NCI-H526 treated with DMSO at 0.1 percent for 48 hours (cell line): ENCODE data around the gene ERMN.

ENCODE experiments used
- DNase-seq: peaks from one replicate; lab custom pipeline; 2025; lab: John Stamatoyannopoulos, UW

The ERMN gene

DNA sequence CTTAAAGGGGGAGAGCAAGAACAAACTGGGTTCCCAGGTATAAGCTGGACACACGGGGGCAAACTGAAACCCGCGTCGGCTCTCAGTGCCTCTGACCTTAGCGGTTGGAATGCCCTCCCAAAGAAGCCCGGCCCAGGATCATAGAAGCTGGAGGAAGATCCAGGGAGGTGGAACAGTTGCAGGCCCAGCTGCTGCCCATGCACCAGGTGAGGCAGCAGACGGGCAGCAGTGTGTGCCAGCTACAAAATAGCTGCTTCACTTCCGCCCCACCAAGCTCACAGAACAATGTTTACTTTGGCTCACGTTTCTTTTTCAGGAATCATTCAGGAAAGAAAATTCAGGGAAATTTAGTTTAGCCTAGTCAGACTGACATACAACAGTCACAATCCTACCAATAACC lies 3.9 kb upstream of the ERMN start:
- peak; percentile 69 for DNase-seq

DNA sequence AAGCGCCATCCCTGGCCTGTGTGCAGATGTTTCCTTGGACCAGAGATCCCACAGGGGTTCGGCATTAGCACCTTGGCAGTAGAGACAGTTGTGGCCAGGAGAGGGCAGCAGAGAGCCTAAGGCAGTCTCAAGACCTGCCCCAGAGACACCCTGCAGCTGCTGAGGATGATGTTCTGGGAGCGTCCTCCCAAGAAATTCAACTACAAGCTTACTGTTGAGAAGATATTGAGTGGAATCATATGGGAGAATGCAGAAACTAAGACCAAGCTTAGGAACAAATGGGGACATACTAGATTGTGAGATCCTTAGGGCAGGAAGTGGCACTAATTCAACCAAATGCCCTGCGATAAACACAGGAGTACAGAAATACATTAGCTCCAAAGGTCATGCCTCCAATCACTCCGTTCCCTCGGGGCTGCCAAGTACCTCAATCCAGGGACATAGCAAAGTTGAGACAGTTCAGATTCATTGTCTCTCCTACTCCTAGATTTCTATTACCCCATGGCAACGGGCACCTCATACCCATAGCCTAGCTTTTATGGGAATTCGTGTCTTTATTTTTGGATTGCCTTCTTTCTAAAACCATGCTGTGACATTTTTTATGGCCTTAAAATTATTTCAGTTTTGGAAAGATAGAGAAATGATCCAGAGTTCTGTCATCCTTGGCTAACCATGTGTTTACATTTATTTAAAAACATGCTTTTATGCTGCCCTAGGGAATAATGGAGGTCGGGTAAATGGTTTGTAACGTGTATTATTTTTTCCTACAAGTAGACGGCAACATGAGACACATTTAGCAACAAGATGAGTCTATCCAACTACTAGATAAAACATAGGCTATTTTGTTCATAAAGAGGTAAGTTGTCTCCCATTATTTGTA lies 2.2 kb upstream of the ERMN start:
- peak; percentile 49 for DNase-seq

DNA sequence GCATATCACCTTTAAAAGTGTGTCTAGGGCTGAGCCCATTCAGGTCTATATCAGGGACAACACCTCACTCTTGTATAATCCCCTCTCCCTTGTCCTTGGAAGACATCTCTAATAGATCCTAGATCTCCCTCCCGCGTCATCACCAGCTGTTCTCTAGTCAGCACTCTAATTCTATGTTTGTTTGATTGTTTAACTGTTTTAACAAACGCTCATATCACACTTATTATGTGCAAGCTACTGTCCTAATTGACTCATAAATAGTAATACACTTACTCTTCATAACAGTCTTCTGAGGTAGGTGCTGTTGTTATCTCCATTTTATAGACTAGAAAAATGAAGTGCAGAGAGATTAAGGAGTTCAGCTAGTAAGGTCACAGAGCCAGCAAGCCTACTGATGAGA lies 1.6 kb upstream of the ERMN start:
- no peak for DNase-seq

DNA sequence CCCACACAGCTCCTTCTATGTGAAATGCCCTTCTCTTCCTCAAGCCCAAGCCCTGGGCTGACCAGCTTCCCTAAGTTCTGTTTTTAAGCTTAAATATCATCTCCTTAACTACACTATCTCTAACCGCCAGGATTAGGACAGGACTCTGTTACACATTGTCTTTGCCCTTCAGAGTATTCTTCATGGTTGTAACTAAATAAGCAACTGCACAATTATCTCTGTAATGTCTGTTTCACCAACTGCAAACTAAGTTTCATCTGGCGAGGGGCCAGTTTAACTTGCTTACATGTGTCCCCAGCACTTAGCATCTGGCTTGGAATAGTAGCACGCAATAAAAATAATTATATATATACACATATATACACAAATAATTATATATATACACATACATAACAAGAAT lies 1.1 kb upstream of the ERMN start:
- no peak for DNase-seq

GRCh38 chr2:157324331-157324843 lies 1.2 kb downstream of the ERMN start:
- DNase-seq: no peak

- DNase-seq: no peak
Measured at GRCh38 chr2:157322432-157322831, 3.2 kb downstream of the ERMN start.

DNA sequence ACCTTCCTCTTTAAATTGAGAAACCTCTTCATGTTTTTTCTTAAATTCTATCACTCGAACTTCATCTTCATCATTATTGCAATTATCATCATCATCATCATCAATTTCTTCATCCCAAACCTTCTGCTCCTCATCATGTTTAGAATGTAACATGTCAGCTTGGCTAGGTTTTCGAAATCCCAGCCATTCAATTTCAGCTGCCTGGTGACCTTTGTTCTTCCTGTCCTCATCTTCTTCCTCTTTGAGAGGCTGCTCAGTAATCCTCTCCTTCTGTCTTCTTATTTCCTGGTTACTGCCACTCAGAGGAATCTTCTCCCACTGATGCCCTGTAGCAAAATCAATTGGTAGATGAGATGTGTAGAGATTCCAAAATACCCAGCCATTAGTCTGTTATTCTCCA lies 4.2 kb downstream of the ERMN start:
- DNase-seq: no peak

DNA sequence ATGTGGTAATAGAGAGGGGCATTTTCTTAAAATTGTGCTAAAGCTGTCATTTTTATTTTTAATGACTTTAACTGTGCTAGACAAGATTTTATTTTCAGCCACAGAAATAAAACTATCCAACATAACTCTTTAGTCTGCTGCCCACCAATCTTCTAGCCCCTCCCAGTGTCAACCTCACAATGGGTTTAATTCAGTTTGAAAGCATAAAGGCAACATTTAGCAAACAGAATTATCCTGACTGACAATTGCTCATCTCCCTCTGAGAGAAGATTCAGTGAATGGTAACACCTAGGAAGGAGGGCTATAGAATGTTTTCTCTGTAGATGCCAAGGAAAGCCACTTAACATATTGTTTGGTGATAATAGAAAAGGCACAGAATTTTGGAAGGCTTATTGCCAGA lies 5.2 kb downstream of the ERMN start:
- DNase-seq: no peak

DNA sequence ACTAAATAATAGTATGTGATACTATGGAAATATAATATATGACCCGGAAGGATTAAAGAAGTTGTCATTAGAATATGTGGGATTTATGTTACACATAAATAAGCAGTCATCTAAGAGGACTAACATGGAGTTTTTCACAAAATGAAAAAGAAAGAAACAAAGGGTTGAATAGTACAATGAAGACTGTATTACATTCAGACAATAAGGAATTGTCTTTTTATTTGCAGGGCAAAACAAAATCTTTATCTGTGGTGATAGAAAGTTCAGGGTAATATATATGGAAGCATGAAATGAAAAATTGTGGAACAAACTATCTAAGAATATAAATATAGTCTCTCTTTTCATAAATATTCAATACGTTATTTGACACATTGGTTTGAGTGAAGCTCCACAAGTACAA lies 5.8 kb downstream of the ERMN start:
- no peak for DNase-seq

- no peak for DNase-seq
Measured at GRCh38 chr2:157318884-157319283, 6.7 kb downstream of the ERMN start.

DNA sequence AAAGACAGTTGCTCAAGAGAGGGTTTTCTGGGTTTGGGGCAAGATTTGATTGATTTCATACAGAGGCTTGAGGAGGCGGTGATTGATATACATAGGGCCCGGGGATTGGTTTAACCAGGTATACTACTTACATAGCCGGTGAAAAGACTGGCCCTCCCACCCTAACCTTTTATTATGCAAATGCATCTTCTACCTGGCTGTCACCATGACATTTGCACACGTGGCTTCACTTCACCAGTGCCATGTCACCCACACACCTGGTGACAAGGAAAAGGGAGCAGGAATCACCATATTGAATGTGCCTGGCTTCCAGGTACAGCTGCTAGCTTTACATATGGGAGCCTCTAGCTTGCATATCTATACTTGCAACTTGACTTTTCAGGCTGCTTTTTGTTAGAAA lies 9.7 kb downstream of the ERMN start:
- DNase-seq: no peak

- no peak for DNase-seq
Measured at GRCh38 chr2:157312866-157313486, 12.6 kb downstream of the ERMN start.

- no peak for DNase-seq
Measured at GRCh38 chr2:157311706-157312105, 13.9 kb downstream of the ERMN start.

DNA sequence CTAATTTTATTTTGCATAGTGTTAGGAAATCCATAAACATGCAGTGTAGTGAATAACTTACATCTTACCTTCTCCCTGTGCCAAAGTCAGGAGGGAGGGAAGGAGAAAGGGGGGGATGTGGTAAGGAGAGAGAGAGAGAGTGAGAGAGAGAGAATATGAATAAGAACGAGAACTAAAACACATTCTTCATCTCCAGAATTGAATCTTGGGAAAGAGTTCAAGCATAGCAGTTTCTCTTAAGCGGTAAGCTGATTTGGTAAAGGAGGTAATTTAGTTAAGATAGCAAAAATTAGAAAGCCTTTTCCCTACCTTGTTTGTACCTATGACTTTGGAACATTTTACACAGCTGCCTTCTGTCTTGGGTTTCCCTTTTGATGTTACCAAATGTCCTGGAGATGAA lies 15.7 kb downstream of the ERMN start:
- DNase-seq: no peak

DNA sequence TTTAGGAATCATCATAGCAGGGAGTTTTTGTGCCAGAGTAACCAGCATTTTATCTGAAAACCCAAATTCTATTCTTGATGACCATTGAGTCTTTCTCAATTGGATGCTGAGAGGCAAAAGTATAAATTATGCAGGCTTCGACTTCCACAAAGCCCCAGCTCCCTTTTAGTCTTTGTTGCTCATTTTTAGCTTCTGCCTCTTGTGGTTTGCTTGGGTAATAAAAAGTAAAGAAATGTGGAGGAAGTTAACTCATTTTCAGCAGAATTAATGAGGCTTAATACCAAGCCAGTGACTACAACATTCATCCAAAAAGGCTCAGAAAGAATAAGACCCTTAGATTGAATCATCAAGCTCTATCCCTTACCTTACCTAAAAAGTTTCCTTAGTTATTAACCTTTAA lies 18.6 kb downstream of the ERMN start:
- DNase-seq: no peak

DNA sequence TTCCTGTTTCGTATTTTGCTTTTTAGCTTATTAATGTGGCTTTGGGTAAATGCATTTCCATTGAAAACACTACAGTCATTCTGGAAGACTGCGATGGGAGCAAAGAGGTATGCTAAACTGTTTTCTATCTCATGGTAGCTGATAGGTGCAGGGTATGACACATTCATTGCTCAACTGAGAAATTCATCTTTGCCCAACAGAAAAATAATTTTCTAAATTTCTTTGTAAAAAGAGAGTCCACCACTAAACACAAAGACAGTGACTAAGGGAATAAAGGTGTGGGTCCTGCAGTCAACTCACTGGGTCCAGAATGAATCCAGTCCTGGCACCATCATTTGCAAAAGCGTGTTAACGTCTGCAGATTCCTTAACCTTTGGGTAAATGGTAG lies 19.9 kb downstream of the ERMN start:
- DNase-seq: no peak

DNA sequence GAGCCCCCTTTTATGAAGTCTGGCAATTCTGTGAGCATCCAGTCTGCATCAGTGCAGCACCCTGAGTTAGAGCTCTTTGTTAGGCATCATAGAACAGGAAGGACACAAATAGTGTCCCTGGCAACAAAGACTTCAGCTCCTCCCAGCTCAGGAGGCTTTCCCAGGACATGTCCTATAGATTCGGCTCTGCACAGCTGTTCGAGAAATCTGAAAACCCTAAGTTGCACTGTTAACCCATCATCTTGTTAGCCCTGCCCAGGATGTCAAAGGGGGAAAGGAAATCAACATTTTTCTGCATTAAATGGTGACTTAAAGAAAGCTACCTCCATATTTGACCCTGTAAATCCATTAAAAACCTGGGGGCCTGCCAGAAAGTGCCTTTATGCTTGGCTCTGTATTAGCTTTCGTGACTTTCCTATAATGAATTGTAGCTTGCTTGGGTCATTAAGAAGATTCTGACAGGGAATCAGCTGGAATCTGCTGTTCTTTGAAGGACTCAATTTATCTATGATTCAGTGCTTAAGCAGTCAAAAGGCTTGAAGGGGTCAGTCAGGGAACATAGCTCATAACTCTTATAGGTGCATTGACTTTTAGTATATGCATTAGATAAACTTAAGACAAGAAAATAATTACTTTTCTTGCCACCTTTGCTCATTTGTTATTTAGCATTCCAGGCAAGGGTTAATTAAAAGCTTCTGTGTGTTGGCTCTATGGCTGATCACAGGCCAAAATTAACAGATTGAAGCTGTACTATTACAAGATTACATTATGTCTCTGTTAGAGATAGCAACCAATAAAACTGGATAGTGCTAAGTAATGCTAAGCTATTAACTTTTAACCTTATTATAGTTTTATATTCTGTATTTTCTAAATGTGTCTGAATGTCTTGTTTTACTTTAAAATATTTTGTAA lies 20.6 kb downstream of the ERMN start:
- no peak for DNase-seq

DNA sequence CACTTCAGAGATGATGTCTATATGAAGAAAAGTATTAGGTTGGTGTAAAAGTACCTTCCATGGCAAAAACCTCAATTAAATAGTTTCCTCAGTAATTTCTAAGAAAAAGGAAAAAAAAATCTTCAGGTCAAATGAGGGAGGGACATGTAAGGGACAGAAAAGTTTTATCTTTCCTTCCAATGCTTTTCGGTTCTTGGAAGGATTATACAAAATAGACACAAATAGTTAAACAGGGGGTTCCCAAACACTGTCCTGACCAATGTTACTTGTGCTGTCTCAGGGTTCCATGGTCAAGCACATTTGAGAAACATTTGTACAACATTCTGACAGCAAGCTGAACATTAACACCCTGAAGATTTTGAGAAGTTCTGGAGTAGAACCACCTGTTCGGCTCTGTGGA lies 22.0 kb downstream of the ERMN start:
- no peak for DNase-seq

DNA sequence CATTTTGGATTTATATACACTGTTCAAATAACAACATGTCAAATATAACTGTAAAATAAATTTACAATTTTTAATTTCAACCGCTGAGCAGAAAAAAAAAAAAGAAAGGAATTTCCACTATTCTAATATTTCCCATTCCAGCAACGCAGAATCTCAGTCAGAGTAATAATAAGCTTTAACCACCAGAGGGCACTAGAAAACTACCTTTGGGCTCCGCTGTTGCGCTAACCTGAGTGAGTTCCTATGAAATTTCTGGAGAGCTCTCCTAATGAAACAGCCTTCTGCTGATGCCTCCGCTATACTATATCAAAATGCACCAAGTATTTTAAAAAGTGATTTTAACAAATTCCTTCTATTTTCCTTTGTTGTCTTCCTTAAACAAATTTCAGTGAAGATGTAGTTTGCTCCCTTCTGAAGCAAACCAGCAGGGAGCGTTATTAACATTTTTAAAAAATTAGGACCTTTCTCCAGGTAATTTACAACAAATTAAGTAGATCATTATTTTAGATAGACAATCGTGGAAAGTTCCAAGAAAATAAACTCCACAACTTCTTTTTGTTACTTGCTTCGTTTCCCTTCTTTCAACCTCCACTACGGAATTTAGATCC lies 23.0 kb downstream of the ERMN start:
- peak; percentile 31 for DNase-seq

- no peak for DNase-seq
Measured at GRCh38 chr2:157301307-157301706, 24.3 kb downstream of the ERMN start.

DNA sequence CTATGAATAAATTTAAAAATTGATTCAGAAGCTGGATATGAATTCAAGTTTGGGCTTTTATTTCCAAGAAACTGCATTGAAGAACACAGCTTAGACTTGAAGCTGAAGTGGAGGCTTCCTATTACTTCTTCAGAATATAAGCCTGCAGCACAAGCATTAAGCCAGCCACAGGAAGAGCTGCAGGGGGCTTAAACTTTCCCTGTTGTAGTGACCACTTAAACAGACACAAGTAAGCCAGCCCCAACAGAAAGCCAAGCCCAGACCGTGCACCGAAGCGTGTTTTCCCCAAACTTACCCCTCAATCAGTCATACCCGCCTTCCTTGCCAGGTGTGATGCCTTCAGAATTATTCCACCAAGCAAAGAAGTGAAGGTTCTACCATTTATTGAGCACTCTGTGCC lies 28.7 kb downstream of the ERMN start:
- DNase-seq: no peak

DNA sequence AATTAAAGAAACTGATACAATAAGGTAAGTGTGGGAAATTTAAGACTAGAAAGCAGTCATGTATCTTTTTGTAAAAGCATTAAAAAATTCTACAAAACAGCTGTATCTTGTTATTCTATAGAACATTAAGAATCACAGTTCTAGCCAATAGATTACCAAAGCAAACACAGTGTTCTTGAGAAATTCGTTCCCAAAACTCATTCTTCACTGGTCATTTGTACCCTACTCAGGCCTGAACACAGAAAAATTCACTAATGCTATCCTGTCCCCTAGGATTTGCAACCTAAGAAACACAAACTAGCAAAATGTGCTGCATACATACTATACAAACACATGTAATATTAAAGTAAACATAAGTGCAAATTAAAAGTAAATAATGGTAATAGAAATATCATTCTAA lies 29.1 kb downstream of the ERMN start:
- no peak for DNase-seq
